HepG2 (cell line): ENCODE data around the gene CAPN12. TPM values are rescaled to one million over a fixed set of nuclear protein-coding genes. Genes with fewer than 3 reads are reported as not detected.

Experiments
- HMGXB3 ChIP-seq: sonication (generic); formaldehyde crosslinking; IDR thresholded peaks from 2 replicates; pipeline ENCODE4 v1.4.0; 2020; ENCODE audit warnings: missing genetic modification reagents, borderline replicate concordance
- KDM4B ChIP-seq: sonication (generic); formaldehyde crosslinking; IDR thresholded peaks from 2 replicates; pipeline ENCODE4 v1.4.0; 2020; ENCODE audit warnings: missing genetic modification reagents
- KLF15 ChIP-seq: sonication (generic); formaldehyde crosslinking; IDR thresholded peaks from 2 replicates; pipeline ENCODE4 v1.8.1; 2023; ENCODE audit warnings: borderline replicate concordance, mild to moderate bottlenecking, inconsistent platforms, missing genetic modification reagents, mixed read lengths
- PAF1 ChIP-seq: IDR thresholded peaks from 2 replicates; pipeline ENCODE4 v1.6.1; 2016; ENCODE audit warnings: missing genetic modification reagents, missing compliant biosample characterization
- RCOR2 ChIP-seq: IDR thresholded peaks from 2 replicates; pipeline ENCODE4 v1.6.1; 2016; ENCODE audit warnings: missing biosample characterization, missing genetic modification reagents
- TOE1 ChIP-seq: sonication (generic); formaldehyde crosslinking; IDR thresholded peaks from 2 replicates; pipeline ENCODE4 v1.4.0; 2020; ENCODE audit warnings: mild to moderate bottlenecking, missing genetic modification reagents
- ZMYM2 ChIP-seq: sonication (generic); formaldehyde crosslinking; IDR thresholded peaks from 2 replicates; pipeline ENCODE4 v1.8.0; 2022; ENCODE audit warnings: mild to moderate bottlenecking, missing genetic modification reagents
- ZNF224 ChIP-seq: sonication (generic); formaldehyde crosslinking; IDR thresholded peaks from 2 replicates; pipeline ENCODE4 v1.5.0; 2020; ENCODE audit warnings: mild to moderate bottlenecking, missing genetic modification reagents
- ZNF232 ChIP-seq: sonication (generic); formaldehyde crosslinking; IDR thresholded peaks from 2 replicates; pipeline ENCODE4 v1.4.0; 2020; ENCODE audit warnings: missing genetic modification reagents, borderline replicate concordance
- ZNF549 ChIP-seq: sonication (generic); formaldehyde crosslinking; IDR thresholded peaks from 2 replicates; pipeline ENCODE4 v1.5.0; 2020; ENCODE audit warnings: missing genetic modification reagents
- ZNF563 ChIP-seq: sonication (generic); formaldehyde crosslinking; IDR thresholded peaks from 2 replicates; pipeline ENCODE4 v1.8.0; 2022; ENCODE audit warnings: mild to moderate bottlenecking, moderate library complexity, missing genetic modification reagents
- ZNF629 ChIP-seq: sonication (generic); formaldehyde crosslinking; conservative IDR thresholded peaks from 2 replicates; pipeline ENCODE4 v1.5.0; 2020; ENCODE audit warnings: missing genetic modification reagents
- ZNF724P ChIP-seq: sonication (generic); formaldehyde crosslinking; IDR thresholded peaks from 2 replicates; pipeline ENCODE4 v1.8.0; 2022; ENCODE audit warnings: missing genetic modification reagents, borderline replicate concordance
- polyA plus RNA-seq, 8 experiments: library from polyadenylated mRNA; depleted of rRNA in 3 of 8; stranded (reverse) in 7 of 8; unstranded in 1 of 8; fragments of >200 nt; fragmentation: Illumina TruSeq in 4 of 8; extraction: Trizol in 4 of 8; gene quantifications; 2 replicates each; pipeline versions ENCODE4 v1.2.1 to v1.2.3, GENCODE V29; 2011 to 2016; ENCODE audit warnings: low read depth in 4 of 8, missing spikeins in 1 of 8, mixed read lengths in 1 of 8; ENCODE audit not compliant: insufficient read depth in 1 of 8
- total RNA-seq, 5 experiments: library from RNA; depleted of rRNA; stranded (reverse); fragments of >200 nt; fragmentation: Illumina TruSeq; extraction: Trizol; gene quantifications; 2 replicates each; pipeline ENCODE4 v1.2.3, GENCODE V29; 2016; ENCODE audit warnings: low read depth in 1 of 5
- TF ChIP-seq, protein P1 (sequence below): conservative IDR thresholded peaks from 2 replicates; pipeline ENCODE4 v1.6.1; 2018; ENCODE audit warnings: missing genetic modification reagents
- TF ChIP-seq, protein P2 (sequence below), 2 experiments: sonication (generic) in 1 of 2; formaldehyde crosslinking in 1 of 2; IDR thresholded peaks; 2 replicates each; pipeline versions ENCODE4 v1.4.0 to v1.6.1; 2016 to 2020; ENCODE audit warnings: borderline replicate concordance in 1 of 2, low read depth in 1 of 2, mild to moderate bottlenecking in 1 of 2, missing genetic modification reagents in 1 of 2
- TF ChIP-seq, protein P3 (sequence below): IDR thresholded peaks from 2 replicates; pipeline ENCODE4 v1.6.1; 2016; ENCODE audit warnings: control low read depth
- TF ChIP-seq, protein P4 (sequence below): sonication (generic); formaldehyde crosslinking; IDR thresholded peaks from 2 replicates; pipeline ENCODE4 v1.8.0; 2022; ENCODE audit warnings: mild to moderate bottlenecking, missing genetic modification reagents, borderline replicate concordance

CAPN12 gene
- total and polyA plus RNA-seq, 2 of the 13 experiments (the other 11 are each of a cell fraction or from before 2014, with no cell fraction given) = 1.6 to 13.6 TPM

- TF ChIP-seq, protein P1, sequence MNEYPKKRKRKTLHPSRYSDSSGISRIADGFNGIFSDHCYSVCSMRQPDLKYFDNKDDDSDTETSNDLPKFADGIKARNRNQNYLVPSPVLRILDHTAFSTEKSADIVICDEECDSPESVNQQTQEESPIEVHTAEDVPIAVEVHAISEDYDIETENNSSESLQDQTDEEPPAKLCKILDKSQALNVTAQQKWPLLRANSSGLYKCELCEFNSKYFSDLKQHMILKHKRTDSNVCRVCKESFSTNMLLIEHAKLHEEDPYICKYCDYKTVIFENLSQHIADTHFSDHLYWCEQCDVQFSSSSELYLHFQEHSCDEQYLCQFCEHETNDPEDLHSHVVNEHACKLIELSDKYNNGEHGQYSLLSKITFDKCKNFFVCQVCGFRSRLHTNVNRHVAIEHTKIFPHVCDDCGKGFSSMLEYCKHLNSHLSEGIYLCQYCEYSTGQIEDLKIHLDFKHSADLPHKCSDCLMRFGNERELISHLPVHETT (CRISPR knock-in tag) = no peak
- TF ChIP-seq ZNF232 (CRISPR knock-in tag) (no peak), TOE1 (CRISPR knock-in tag) (no peak), ZNF629 (CRISPR knock-in tag) (no peak), HMGXB3 (no peak), ZNF224 (CRISPR knock-in tag) (no peak), KLF15 (CRISPR knock-in tag) (no peak), ZNF549 (CRISPR knock-in tag) (no peak), ZNF563 (no peak), RCOR2 (CRISPR knock-in tag) (0 out of 2 replicates have a peak, but pooled peaks have one; percentile 20), ZNF724P (CRISPR knock-in tag) (no peak), PAF1 (no peak), ZMYM2 (CRISPR knock-in tag) (peak; percentile 28; the same call in 1 of the 2 replicates), KDM4B (CRISPR knock-in tag) (no peak)
- TF ChIP-seq, protein P2, sequence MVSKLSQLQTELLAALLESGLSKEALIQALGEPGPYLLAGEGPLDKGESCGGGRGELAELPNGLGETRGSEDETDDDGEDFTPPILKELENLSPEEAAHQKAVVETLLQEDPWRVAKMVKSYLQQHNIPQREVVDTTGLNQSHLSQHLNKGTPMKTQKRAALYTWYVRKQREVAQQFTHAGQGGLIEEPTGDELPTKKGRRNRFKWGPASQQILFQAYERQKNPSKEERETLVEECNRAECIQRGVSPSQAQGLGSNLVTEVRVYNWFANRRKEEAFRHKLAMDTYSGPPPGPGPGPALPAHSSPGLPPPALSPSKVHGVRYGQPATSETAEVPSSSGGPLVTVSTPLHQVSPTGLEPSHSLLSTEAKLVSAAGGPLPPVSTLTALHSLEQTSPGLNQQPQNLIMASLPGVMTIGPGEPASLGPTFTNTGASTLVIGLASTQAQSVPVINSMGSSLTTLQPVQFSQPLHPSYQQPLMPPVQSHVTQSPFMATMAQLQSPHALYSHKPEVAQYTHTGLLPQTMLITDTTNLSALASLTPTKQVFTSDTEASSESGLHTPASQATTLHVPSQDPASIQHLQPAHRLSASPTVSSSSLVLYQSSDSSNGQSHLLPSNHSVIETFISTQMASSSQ (IDR thresholded peaks at IDR 0.05; ENCODE audit: low read depth) = peak; percentile 66; the same call in 1 of the 2 replicates
- TF ChIP-seq, protein P2 (CRISPR knock-in tag; IDR thresholded peaks at IDR 0.05; ENCODE audit: borderline replicate concordance) = peak; percentile 68; the same call in 1 of the 2 replicates
- TF ChIP-seq, protein P3, sequence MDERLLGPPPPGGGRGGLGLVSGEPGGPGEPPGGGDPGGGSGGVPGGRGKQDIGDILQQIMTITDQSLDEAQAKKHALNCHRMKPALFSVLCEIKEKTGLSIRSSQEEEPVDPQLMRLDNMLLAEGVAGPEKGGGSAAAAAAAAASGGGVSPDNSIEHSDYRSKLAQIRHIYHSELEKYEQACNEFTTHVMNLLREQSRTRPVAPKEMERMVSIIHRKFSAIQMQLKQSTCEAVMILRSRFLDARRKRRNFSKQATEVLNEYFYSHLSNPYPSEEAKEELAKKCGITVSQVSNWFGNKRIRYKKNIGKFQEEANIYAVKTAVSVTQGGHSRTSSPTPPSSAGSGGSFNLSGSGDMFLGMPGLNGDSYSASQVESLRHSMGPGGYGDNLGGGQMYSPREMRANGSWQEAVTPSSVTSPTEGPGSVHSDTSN (CRISPR knock-in tag) = no peak
- TF ChIP-seq, protein P4, sequence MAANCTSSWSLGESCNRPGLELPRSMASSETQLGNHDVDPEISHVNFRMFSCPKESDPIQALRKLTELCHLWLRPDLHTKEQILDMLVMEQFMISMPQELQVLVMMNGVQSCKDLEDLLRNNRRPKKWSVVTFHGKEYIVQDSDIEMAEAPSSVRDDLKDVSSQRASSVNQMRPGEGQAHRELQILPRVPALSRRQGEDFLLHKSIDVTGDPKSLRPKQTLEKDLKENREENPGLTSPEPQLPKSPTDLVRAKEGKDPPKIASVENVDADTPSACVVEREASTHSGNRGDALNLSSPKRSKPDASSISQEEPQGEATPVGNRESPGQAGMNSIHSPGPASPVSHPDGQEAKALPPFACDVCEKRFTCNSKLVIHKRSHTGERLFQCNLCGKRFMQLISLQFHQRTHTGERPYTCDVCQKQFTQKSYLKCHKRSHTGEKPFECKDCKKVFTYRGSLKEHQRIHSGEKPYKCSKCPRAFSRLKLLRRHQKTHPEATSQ = no peak
These were observed 40.0 kb upstream of the CAPN12 start (continued) for GRCh38 chr19:38784224-38784623.
